ENCODE measurements around the gene TRIO.
"Not testable (repeated sequence)": the region's sequence is repeated elsewhere in the genome, so short reads cannot be mapped to it uniquely, and the experiment has no call there.

TRIO gene

GRCh38 chr5:14522721-14523120, 379.6 kb downstream of the TRIO start:
- DNase-seq, result no peak

GRCh38 chr5:14523243-14524034, 380.3 kb downstream of the TRIO start:
- DNase-seq, result no peak

GRCh38 chr5:14525397-14525796, 382.3 kb downstream of the TRIO start:
- no peak for DNase-seq

DNA sequence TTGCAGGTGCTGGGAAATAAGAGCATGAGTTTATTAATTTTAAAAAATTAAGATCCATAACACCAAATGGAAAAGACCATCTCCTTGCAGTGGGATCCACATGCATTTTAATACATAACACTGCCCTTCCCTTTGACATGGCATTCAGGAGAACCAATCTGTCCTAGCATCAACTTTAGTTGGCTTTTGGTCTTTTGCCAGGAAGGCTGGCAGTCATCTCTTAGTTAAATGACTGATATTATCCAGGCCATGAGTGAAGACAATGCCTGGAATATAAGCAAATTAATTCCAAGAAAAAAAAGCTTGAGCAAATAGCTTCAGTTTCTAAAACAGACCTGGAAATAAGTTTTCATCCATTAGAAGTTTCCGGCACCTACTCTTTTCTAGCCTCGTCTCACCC, 383.4 kb downstream of the TRIO start:
- DNase-seq, result no peak

DNA sequence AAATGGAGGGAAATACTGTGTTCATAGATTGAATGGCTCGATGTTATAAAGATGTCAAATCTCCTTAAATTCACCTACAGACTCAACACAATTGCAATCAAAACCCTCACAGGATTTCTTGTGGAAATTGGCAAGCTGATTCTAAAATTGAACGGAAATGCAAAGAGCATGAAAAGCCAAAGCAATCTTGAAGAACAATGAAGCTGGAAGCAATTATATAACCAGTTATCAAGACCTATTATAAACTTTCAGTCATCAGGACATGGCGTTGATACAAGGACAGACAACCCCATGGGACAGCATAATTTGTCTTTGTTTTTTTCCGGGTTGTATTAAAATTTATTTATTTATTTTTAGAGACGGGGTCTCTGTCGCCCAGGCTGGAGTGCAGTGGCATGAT, 385.0 kb downstream of the TRIO start:
- DNase-seq, result no peak

- no peak for DNase-seq
Observed at GRCh38 chr5:14528926-14529325, 385.8 kb downstream of the TRIO start.

DNA sequence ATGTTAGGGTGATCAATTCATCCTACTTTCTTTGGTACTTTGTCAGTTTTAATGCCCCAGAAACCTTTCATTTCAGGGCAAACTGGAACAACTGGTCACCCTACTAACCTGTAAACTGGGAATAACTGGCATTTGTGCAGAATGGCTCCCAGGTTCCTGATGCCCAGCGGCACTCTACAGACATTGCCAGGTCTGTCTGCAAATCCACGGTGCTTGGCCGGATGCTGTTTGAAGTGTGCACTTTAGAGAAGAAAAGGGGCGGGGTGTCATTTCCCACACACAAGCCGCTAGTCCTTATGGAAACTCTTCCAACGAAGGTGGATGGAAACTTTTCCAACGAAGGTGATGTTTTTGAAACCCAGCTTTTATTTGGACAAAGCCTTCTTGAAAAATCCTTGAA, 388.5 kb downstream of the TRIO start:
- DNase-seq, result no peak

GRCh38 chr5:14532180-14532579, 389.0 kb downstream of the TRIO start:
- DNase-seq, result no peak

DNA sequence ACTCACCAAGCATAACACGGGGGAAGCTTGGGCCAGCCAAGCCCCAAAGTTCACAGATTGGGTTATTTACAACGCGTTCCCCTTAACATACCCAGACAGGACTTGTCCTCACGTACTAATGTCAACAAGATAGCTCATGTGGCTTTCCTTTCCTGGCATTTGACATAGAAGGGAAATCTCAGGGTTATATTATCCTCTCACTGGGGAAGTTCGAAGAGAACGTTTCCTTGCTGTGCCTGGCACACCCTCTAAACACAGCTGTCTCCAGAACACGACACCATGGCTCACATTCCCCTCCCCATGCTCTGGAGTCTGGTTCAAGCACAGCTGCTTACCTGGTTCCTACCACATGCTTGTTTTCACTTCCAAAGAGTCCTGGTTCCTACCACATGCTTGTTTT, 391.6 kb downstream of the TRIO start:
- no peak for DNase-seq

GRCh38 chr5:14545308-14545707, 402.2 kb downstream of the TRIO start:
- DNase-seq, result no peak

DNA sequence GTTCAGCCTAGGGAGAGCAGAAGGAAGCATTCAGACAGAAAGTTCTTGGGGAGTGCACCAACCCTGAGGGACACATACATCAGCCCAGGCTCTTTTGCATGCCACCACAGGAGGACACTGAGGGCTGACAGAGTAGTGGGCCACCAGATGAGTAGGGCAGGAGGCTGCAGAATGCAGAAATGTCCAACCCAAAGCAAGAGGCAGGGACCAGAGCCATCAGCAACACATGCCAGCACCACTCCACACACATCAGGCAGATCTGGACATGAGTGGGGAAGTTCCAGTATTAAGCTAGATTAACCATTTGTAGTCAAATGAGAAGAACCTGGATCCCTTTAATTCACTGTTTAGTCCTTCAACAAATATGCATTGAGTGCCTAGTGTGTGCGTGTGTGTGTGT, 402.7 kb downstream of the TRIO start:
- DNase-seq, result no peak

- DNase-seq, result no peak
Observed at GRCh38 chr5:14547666-14548065, 404.5 kb downstream of the TRIO start.

DNA sequence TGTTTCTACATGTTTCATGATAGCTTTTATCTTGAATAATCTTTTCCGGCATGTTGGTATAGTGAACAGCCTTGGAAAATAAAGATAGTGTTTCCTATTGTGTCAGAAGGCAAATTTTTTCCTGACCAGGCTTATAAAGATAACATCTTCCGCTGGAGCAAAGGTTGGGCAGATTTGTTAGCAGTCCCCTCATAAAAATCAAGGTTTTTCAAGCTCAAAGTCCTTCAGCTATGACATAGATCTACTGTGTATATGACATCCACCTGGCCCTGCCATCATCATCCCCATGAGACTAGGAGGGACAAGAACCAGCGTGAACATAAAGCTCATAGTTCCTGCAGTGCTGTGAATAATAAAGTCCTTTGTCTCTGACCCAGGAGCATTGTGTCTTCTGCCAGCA, 408.1 kb downstream of the TRIO start:
- no peak for DNase-seq

DNA sequence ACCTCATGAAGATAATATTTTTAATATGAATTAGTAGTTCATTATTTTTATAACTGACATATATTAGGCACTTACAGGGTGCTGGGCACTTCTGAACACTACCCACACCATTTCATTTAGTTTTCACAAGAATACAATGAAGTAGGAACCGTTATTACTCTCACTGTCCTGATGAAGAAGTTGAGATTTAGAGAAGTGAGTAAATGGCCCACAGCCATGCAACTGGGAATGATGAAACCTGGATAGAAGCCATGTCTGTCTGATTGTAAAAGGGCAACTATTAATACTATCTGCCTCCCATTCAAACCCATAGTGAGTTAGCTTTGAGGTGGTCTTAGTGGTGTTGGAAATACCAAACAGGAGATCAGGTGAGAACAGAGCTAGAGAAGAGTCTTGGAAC, 408.9 kb downstream of the TRIO start:
- no peak for DNase-seq

GRCh38 chr5:14554288-14554687, 411.1 kb downstream of the TRIO start:
- not testable (repeated sequence) for DNase-seq

DNA sequence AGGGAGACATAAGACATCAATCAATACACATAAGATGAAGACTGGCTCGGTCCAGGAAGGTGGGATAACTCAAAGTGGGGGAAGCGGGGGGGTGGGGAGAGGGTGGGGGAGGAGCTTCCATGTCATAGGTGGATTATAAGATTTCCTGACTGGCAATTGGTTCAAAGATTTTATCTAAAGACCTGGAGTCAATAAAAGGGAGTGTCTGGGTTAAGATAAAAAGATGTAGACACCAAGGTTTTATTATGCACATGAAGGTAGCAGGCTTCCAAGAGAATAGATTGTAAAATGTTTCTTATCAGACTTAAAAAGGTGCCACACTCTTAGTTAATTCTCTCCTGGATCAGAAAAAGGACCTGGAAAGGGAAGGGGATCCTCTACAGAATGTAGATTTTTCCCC, 412.9 kb downstream of the TRIO start:
- no peak for DNase-seq

DNA sequence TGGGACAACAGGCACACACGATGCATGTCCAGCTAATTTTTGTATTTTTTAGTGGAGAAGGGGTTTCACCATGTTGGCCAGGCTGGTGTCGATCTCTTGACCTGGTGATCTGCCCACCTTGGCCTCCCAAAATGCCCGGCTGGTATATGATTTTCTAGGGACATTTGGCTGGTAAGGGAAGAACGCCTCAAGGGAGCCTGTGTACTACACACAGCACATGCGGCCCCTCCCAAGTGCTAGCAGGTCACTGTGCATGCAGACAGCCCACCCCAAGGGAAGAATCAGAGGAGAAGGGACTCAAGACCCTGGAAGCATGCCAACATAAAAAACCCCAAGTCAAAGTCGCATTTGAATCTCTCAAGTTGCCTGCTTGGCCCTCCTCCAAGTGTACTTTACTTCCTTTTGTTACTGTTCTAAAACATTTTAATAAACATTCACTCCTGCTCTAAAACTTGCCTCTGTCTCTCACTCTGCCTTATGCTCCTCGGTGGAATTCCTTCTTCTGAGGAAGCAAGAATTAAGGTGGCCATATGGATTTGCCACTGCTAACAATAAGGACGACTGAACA, 414.1 kb downstream of the TRIO start:
- DNase-seq, result no peak

- no peak for DNase-seq
Observed at GRCh38 chr5:14557791-14558415, 414.8 kb downstream of the TRIO start.
